ENCODE measurements around the gene WNK1. TPM values are rescaled to one million over a fixed set of nuclear protein-coding genes. Genes with fewer than 3 reads are reported as not detected.

WNK1 gene
- total RNA-seq, 4 donors from 2014 or later: 273 to 518 (median 346) TPM

GRCh38 chr12:737122-737739 is 15.1 kb upstream of the WNK1 start:
- TF ChIP-seq CTCF (IDR thresholded peaks at IDR 0.05) (no peak), POLR2A (IDR thresholded peaks at IDR 0.05) (no peak)
- no peak for DNase-seq (ENCODE audit: low spot score in 2 of 2)
- H3K4me3 ChIP-seq (ENCODE audit: low read depth, poor library complexity, severe bottlenecking): no peak overlapping the region
- 44 to 53% methylated on average over 10 of the region's 10 CpGs for WGBS, 2 donors
- intact Hi-C loops (cut with DNase I; ENCODE audit: low total_unique reads): no loop called here

DNA sequence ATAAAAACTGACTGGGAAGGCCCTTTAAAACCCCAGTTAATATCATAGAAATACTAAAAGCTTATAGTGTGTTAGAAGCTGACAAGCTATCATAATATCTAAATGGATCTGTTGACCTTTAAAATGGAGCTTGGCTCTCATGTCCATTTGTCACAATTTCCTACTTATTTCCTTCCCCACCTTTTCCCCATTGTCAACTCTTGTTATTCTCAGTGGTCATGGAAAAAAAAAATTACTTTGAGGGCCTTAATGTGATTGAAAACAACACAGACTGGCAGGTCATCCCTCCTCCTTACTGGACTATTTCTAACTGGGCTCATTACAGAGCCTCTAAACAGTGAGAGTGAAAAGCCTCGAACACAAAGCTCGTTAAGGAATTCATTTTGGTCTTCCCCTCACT is 13.7 kb upstream of the WNK1 start:
- WGBS, 2 donors: 58 to 62% methylated on average over 2 of the region's 2 CpGs
- no peak for DNase-seq (ENCODE audit: low spot score in 2 of 2)
- no peak overlapping the region for H3K4me3 ChIP-seq (ENCODE audit: low read depth, poor library complexity, severe bottlenecking)
- no peak for TF ChIP-seq CTCF (IDR thresholded peaks at IDR 0.05)
- intact Hi-C loops (cut with DNase I; ENCODE audit: low total_unique reads): no loop called here

DNA sequence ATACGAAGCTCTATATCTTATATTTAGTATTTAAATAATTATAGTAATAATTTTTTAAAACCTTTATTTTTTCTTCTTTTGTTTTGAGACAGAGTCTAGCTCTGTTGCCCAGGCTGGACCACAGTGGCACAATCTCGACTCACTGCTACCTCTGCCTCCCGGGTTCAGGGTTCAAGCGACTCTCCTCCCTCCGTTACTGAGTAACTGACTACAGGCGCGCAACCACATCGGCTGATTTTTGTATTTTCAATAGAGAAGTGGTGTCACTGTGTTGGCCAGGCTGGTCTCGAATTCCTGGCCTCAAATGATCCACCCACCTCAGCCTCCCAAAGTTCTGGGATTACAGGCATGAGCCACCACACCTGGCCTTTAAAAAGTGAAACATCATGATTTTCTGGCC is 13.0 kb upstream of the WNK1 start:
- no peak overlapping the region for H3K4me3 ChIP-seq (ENCODE audit: low read depth, poor library complexity, severe bottlenecking)
- no peak for TF ChIP-seq CTCF (IDR thresholded peaks at IDR 0.05)
- no peak for TF ChIP-seq POLR2A (IDR thresholded peaks at IDR 0.05)
- 95% methylated on average over 9 of the region's 9 CpGs for WGBS, 2 donors
- no peak for DNase-seq (ENCODE audit: low spot score in 2 of 2)
- intact Hi-C loops (cut with DNase I; ENCODE audit: low total_unique reads): no loop called here

DNA sequence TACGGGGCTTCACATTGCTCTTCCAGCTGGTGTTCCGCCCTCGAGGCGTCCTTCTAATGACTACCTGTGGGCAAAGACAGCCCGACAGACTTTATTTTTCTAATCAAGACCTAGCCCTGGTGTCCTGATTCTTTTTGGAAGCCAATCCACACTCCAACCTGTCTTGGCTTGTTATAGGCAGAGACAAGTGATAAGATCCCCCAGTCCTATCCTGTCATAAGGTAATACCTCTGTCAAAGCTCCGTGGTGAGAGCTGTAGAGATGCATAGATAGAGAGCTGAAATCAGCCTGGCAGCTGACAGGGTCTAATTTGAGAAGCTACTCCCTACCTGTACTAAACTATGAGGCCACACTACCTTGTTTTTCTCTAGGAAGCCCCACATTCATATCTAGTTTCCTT is 11.5 kb upstream of the WNK1 start:
- TF ChIP-seq POLR2A (IDR thresholded peaks at IDR 0.05) (no peak), CTCF (IDR thresholded peaks at IDR 0.05) (no peak)
- no peak overlapping the region for H3K4me3 ChIP-seq (ENCODE audit: low read depth, poor library complexity, severe bottlenecking)
- WGBS, 2 donors: 54 to 62% methylated on average over 6 of the region's 6 CpGs
- intact Hi-C loops (cut with DNase I; ENCODE audit: low total_unique reads): no loop called here
- no peak for DNase-seq (ENCODE audit: low spot score in 2 of 2)

DNA sequence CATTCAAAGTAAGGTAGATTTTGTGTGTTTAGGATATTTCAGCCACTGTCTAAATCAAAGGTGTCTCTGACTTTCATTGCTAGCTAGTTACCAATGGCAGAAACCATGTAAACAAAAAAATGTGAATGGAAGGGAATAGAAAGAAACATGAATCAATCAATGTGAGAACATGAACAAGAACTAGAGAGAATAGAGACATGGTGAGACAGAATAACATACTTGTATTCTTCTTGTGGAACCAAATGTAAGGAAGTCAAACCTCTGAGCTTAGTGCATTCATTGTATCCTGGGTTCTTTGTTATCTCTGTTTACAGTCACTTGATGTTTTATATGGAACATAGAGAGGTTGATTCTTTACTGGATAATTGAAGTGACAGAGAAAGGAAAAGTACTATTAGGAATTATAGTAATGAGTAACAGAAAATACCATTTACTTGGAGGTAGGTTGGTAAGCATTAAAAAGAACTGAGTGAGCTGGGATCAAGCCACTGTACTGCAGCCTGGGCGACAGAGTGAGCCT is 2.6 kb upstream of the WNK1 start:
- intact Hi-C loops (cut with DNase I; ENCODE audit: low total_unique reads): loop anchor here (5.0 kb wide), 1 partner anchor 178 kb away; no protein-coding TSS in a partner anchor
- WGBS, 2 donors: 38 to 60% methylated on average over 1 of the region's 1 CpG
- no peak for DNase-seq (ENCODE audit: low spot score in 2 of 2)
- H3K4me3 ChIP-seq (ENCODE audit: low read depth, poor library complexity, severe bottlenecking): no peak overlapping the region
- TF ChIP-seq CTCF (IDR thresholded peaks at IDR 0.05) (no peak), POLR2A (IDR thresholded peaks at IDR 0.05) (no peak)

All from lower leg skin (tissue), 4 donors.